Measurements from ENCODE around the gene MAST2.

MAST2 gene

GRCh38 chr1:45803299-45803780 lies at the start of gene MAST2:
MAST2 (plus strand) TSS chr1:45803612; CDS start chr1:45803896, 284 bp downstream.
- peak; percentile 98 for ATAC-seq
- peaks cover 12% of the 10 kb centered on the region for H3K36me3 Mint-ChIP-seq
- peak within 1 kb of the TSS; percentile 60 for H3K27ac Mint-ChIP-seq
- peaks cover 31% of the 10 kb centered on the region for H3K4me1 Mint-ChIP-seq
- peak within 1 kb of the TSS; percentile 90 for H3K4me3 Mint-ChIP-seq
- no peaks in the 10 kb centered on the region for H3K9me3 Mint-ChIP-seq
- no peaks in the 10 kb centered on the region for H3K27me3 Mint-ChIP-seq

GRCh38 chr1:45755697-45756096 lies 47.7 kb upstream of the MAST2 start:
- H3K4me3 Mint-ChIP-seq, result no peak overlapping the region
- no peak overlapping the region for H3K27ac Mint-ChIP-seq
- H3K36me3 Mint-ChIP-seq, result no peaks in the 10 kb centered on the region
- H3K4me1 Mint-ChIP-seq, result no peaks in the 10 kb centered on the region
- peaks cover 3% of the 10 kb centered on the region for H3K9me3 Mint-ChIP-seq
- no peak for ATAC-seq
- no peaks in the 10 kb centered on the region for H3K27me3 Mint-ChIP-seq

- no peak overlapping the region for H3K27ac Mint-ChIP-seq
Measured at GRCh38 chr1:45762291-45762690, 41.1 kb upstream of the MAST2 start.

GRCh38 chr1:45765999-45766792 lies 37.2 kb upstream of the MAST2 start:
- Mint-ChIP-seq H3K4me1 (no peaks in the 10 kb centered on the region), H3K36me3 (no peaks in the 10 kb centered on the region), H3K4me3 (no peak overlapping the region), H3K27ac (no peak overlapping the region), H3K27me3 (no peaks in the 10 kb centered on the region), H3K9me3 (no peaks in the 10 kb centered on the region)
- no peak for ATAC-seq

More at GRCh38 chr1:45762291-45762690, 41.1 kb upstream of the MAST2 start:
- H3K4me3 Mint-ChIP-seq, result no peak overlapping the region
- no peaks in the 10 kb centered on the region for H3K4me1 Mint-ChIP-seq
- H3K9me3 Mint-ChIP-seq, result no peaks in the 10 kb centered on the region
- no peaks in the 10 kb centered on the region for H3K36me3 Mint-ChIP-seq
- no peak for ATAC-seq
- H3K27me3 Mint-ChIP-seq, result no peaks in the 10 kb centered on the region

GRCh38 chr1:45767035-45767434 lies 36.4 kb upstream of the MAST2 start:
- ATAC-seq, result no peak
- H3K4me3 Mint-ChIP-seq, result no peak overlapping the region

GRCh38 chr1:45769261-45769932 lies 34.0 kb upstream of the MAST2 start:
- Mint-ChIP-seq H3K36me3 (no peaks in the 10 kb centered on the region), H3K27ac (no peak overlapping the region), H3K4me3 (no peak overlapping the region), H3K27me3 (no peaks in the 10 kb centered on the region), H3K9me3 (no peaks in the 10 kb centered on the region), H3K4me1 (no peaks in the 10 kb centered on the region)
- ATAC-seq, result no peak

More at GRCh38 chr1:45767035-45767434, 36.4 kb upstream of the MAST2 start:
- Mint-ChIP-seq H3K4me1 (no peaks in the 10 kb centered on the region), H3K36me3 (no peaks in the 10 kb centered on the region), H3K27me3 (no peaks in the 10 kb centered on the region), H3K9me3 (no peaks in the 10 kb centered on the region), H3K27ac (no peak overlapping the region)

GRCh38 chr1:45772971-45773370 lies 30.4 kb upstream of the MAST2 start:
- ATAC-seq, result no peak
- no peak overlapping the region for H3K27ac Mint-ChIP-seq
- no peaks in the 10 kb centered on the region for H3K9me3 Mint-ChIP-seq
- H3K4me3 Mint-ChIP-seq, result no peak overlapping the region
- H3K36me3 Mint-ChIP-seq, result no peaks in the 10 kb centered on the region
- H3K4me1 Mint-ChIP-seq, result no peaks in the 10 kb centered on the region
- no peaks in the 10 kb centered on the region for H3K27me3 Mint-ChIP-seq

GRCh38 chr1:45775794-45776193 lies 27.6 kb upstream of the MAST2 start:
- Mint-ChIP-seq H3K4me1 (no peaks in the 10 kb centered on the region), H3K9me3 (no peaks in the 10 kb centered on the region), H3K36me3 (no peaks in the 10 kb centered on the region), H3K27ac (no peak overlapping the region), H3K4me3 (no peak overlapping the region), H3K27me3 (no peaks in the 10 kb centered on the region)
- ATAC-seq, result no peak

- Mint-ChIP-seq H3K4me1 (peaks cover 15% of the 10 kb centered on the region), H3K36me3 (no peaks in the 10 kb centered on the region), H3K27me3 (peaks cover 14% of the 10 kb centered on the region), H3K27ac (no peak overlapping the region), H3K9me3 (no peaks in the 10 kb centered on the region), H3K4me3 (no peak overlapping the region)
- no peak for ATAC-seq
Measured at GRCh38 chr1:45785583-45785982, 17.8 kb upstream of the MAST2 start.

- Mint-ChIP-seq H3K4me3 (no peak overlapping the region), H3K36me3 (no peaks in the 10 kb centered on the region), H3K27me3 (peaks cover 25% of the 10 kb centered on the region), H3K4me1 (peaks cover 15% of the 10 kb centered on the region), H3K27ac (no peak overlapping the region), H3K9me3 (no peaks in the 10 kb centered on the region)
- ATAC-seq, result peak; percentile 63
Measured at GRCh38 chr1:45787905-45788304, 15.5 kb upstream of the MAST2 start.

GRCh38 chr1:45789601-45790000 lies 13.8 kb upstream of the MAST2 start:
- H3K27me3 Mint-ChIP-seq, result peaks cover 38% of the 10 kb centered on the region
- no peaks in the 10 kb centered on the region for H3K9me3 Mint-ChIP-seq
- H3K27ac Mint-ChIP-seq, result no peak overlapping the region
- no peak overlapping the region for H3K4me3 Mint-ChIP-seq
- ATAC-seq, result no peak
- H3K4me1 Mint-ChIP-seq, result peaks cover 21% of the 10 kb centered on the region
- H3K36me3 Mint-ChIP-seq, result no peaks in the 10 kb centered on the region

- H3K27me3 Mint-ChIP-seq, result peaks cover 38% of the 10 kb centered on the region
- ATAC-seq, result no peak
- no peak overlapping the region for H3K4me3 Mint-ChIP-seq
Measured at GRCh38 chr1:45792744-45793143, 10.7 kb upstream of the MAST2 start.

GRCh38 chr1:45793942-45794604 lies 9.3 kb upstream of the MAST2 start:
- ATAC-seq, result no peak
- peaks cover 6% of the 10 kb centered on the region for H3K4me1 Mint-ChIP-seq
- no peaks in the 10 kb centered on the region for H3K9me3 Mint-ChIP-seq
- peaks cover 38% of the 10 kb centered on the region for H3K27me3 Mint-ChIP-seq
- no peak overlapping the region for H3K4me3 Mint-ChIP-seq
- no peaks in the 10 kb centered on the region for H3K36me3 Mint-ChIP-seq
- H3K27ac Mint-ChIP-seq, result no peak overlapping the region

More at GRCh38 chr1:45792744-45793143, 10.7 kb upstream of the MAST2 start:
- Mint-ChIP-seq H3K9me3 (no peaks in the 10 kb centered on the region), H3K36me3 (no peaks in the 10 kb centered on the region), H3K27ac (no peak overlapping the region), H3K4me1 (peaks cover 11% of the 10 kb centered on the region)

- Mint-ChIP-seq H3K36me3 (no peaks in the 10 kb centered on the region), H3K4me3 (no peak overlapping the region), H3K4me1 (peaks cover 6% of the 10 kb centered on the region), H3K27ac (no peak overlapping the region), H3K27me3 (peaks cover 37% of the 10 kb centered on the region), H3K9me3 (no peaks in the 10 kb centered on the region)
- ATAC-seq, result no peak
Measured at GRCh38 chr1:45796381-45796780, 7.0 kb upstream of the MAST2 start.

GRCh38 chr1:45796946-45797345 lies 6.5 kb upstream of the MAST2 start:
- Mint-ChIP-seq H3K27ac (no peak overlapping the region), H3K4me3 (no peak overlapping the region), H3K4me1 (peaks cover 6% of the 10 kb centered on the region), H3K36me3 (no peaks in the 10 kb centered on the region), H3K27me3 (peaks cover 31% of the 10 kb centered on the region), H3K9me3 (no peaks in the 10 kb centered on the region)
- no peak for ATAC-seq

Measured in stimulated activated memory B cell treated with anti-CD40 and anti-IgM and Interleukin-4, amounts not matched to agents 10 μg/mL and 1 μg/mL and 100 μg/mL, for 72 hours (primary cell).